SK-N-MC (cell line): ENCODE data around the gene PCMT1.

Experiments used
- DNase-seq: peaks from one replicate; pipeline ENCODE4 v3.0.0-alpha.2; 2011; ENCODE audit warnings: low read depth, low spot score
- H3K27ac ChIP-seq: fragments of 200-600 bp; sonication (generic); 2 replicates; pipeline ENCODE4 v1.5.1; 2016; ENCODE audit warnings: mixed run types
- H3K36me3 ChIP-seq: fragments of 200-600 bp; sonication (generic); 2 replicates; pipeline ENCODE4 v1.6.1; 2017; ENCODE audit warnings: antibody characterized with exemption, low read length, mixed read lengths; ENCODE audit not compliant: insufficient read depth
- H3K4me3 ChIP-seq: fragments of 200-600 bp; sonication (generic); 2 replicates; pipeline ENCODE4 v1.5.1; 2016
- H3K9ac ChIP-seq: fragments of 200-600 bp; sonication (generic); 2 replicates; pipeline ENCODE4 v1.8.0; 2017; ENCODE audit warnings: mixed run types, mixed read lengths; ENCODE audit not compliant: insufficient read length
- H3K9me3 ChIP-seq: fragments of 200-600 bp; sonication (generic); 2 replicates; pipeline ENCODE4 v1.6.1; 2017; ENCODE audit warnings: low read depth, mild to moderate bottlenecking, antibody characterized with exemption, low read length, moderate library complexity, mixed read lengths
- EZH2 ChIP-seq: fragments of 200-600 bp; sonication (generic); IDR thresholded peaks from one replicate; pipeline ENCODE4 v1.6.1; 2017; ENCODE audit warnings: antibody characterized with exemption
- FOXP2 ChIP-seq: optimal IDR thresholded peaks from 2 replicates; pipeline ENCODE3; 2011; ENCODE audit warnings: mild to moderate bottlenecking, moderate library complexity; ENCODE audit not compliant: insufficient read depth; ENCODE audit errors: extremely low read length, control extremely low read depth
- POLR2AphosphoS5 ChIP-seq: IDR thresholded peaks from 2 replicates; pipeline ENCODE4 v1.6.1; 2012; ENCODE audit warnings: mild to moderate bottlenecking, low read depth, low read length, borderline replicate concordance

Gene PCMT1

GRCh38 chr6:149821492-149821891 is 72.0 kb downstream of the PCMT1 start:
- no peak overlapping the region for H3K9ac ChIP-seq
- TF ChIP-seq FOXP2 (no peak), EZH2 (no peak), POLR2AphosphoS5 (no peak)
- no peak overlapping the region for H3K27ac ChIP-seq
- H3K9me3 ChIP-seq = no peaks in the 10 kb centered on the region
- no peaks in the 10 kb centered on the region for H3K36me3 ChIP-seq
- no peak for DNase-seq
- H3K4me3 ChIP-seq = no peak overlapping the region

- no peak overlapping the region for H3K9ac ChIP-seq
- no peak overlapping the region for H3K4me3 ChIP-seq
- no peaks in the 10 kb centered on the region for H3K36me3 ChIP-seq
- H3K27ac ChIP-seq = no peak overlapping the region
- no peak for DNase-seq
- no peak for TF ChIP-seq POLR2AphosphoS5
- TF ChIP-seq FOXP2 = no peak
- TF ChIP-seq EZH2 = no peak
- no peaks in the 10 kb centered on the region for H3K9me3 ChIP-seq
These were observed 73.5 kb downstream of the PCMT1 start for GRCh38 chr6:149823013-149823412.

DNA sequence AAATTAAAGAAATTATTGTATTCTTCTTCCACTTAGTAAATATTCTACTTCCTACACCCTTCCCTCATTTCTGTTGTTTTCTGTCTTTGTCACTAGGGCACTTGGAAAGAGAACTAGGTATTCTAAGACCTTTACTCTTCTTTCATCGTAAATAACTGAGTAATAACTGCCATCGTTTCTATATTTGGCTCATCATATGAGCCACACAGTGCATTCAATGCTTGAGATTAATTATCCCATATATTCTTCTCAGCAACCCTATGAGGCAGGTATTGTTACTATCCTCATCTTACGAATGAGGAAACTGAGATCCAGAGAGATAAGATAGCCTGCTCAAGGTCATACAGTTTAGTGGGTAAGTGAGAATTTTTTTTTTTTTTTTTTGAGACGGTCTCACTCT is 75.8 kb downstream of the PCMT1 start:
- no peaks in the 10 kb centered on the region for H3K36me3 ChIP-seq

GRCh38 chr6:149830731-149831307 is 81.3 kb downstream of the PCMT1 start:
- Histone ChIP-seq H3K9ac (no peak overlapping the region), H3K9me3 (no peaks in the 10 kb centered on the region), H3K4me3 (no peak overlapping the region), H3K36me3 (no peaks in the 10 kb centered on the region; the same call in 1 of the 2 replicates), H3K27ac (no peak overlapping the region)
- no peak for TF ChIP-seq FOXP2
- no peak for TF ChIP-seq POLR2AphosphoS5
- no peak for TF ChIP-seq EZH2
- DNase-seq = no peak

More for the DNA sequence above, 75.8 kb downstream of the PCMT1 start:
- TF ChIP-seq POLR2AphosphoS5 (no peak), FOXP2 (no peak), EZH2 (no peak)
- DNase-seq = no peak
- Histone ChIP-seq H3K27ac (no peak overlapping the region), H3K4me3 (no peak overlapping the region), H3K9ac (no peak overlapping the region), H3K9me3 (no peaks in the 10 kb centered on the region)

- Histone ChIP-seq H3K27ac (no peak overlapping the region), H3K4me3 (no peak overlapping the region), H3K9me3 (no peaks in the 10 kb centered on the region), H3K36me3 (no peaks in the 10 kb centered on the region; the same call in 1 of the 2 replicates), H3K9ac (no peak overlapping the region)
- TF ChIP-seq EZH2 (no peak), POLR2AphosphoS5 (no peak)
- no peak for DNase-seq
These were observed 81.8 kb downstream of the PCMT1 start for GRCh38 chr6:149831308-149831820.

- H3K27ac ChIP-seq = no peak overlapping the region
These were observed 84.1 kb downstream of the PCMT1 start for GRCh38 chr6:149833651-149834050.

DNA sequence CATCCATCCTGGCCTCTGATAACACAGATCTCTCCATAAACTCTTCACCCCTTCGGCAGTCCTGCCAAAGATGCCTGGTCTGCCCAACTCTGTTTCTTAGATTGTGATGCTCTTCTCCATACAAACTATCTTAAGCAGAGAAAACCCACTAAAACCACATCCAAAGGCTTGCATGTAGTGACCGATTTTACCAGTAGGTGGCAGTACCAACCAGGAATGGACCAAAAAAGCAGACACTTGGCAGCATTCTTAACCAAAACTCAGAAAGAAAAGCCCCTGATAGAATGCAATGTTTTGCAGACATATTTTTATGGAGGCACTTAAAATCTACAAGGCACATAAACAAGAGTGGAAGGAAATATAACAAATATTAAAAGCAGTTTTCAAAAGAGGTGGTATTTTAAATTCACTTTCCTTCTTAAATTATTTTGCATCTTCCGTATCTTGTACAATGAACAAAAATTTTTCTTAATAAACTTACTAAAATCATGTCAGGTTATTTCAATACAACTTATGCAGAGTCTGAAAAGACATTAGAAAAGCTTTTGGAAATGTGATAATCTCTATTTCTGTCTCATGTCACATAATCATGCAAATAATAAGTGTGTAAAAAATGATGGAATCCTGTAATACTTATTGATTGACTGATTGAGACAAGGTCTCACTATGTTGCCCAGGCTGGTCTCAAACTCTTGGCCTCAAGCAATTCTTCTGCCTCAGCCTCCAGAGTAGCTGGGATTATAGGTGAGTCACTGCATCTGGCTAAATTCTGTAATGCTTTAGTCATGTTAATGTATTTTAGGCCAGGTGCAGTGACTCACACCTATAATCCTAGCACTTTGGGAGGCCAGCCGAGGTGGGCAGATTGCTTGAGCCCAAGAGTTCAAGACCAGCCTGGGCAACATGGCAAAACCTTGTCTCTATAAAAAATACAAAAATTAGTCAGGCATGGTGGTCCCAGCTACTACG is 85.3 kb downstream of the PCMT1 start:
- no peaks in the 10 kb centered on the region; the same call in 1 of the 2 replicates for H3K36me3 ChIP-seq
- H3K27ac ChIP-seq = no peak overlapping the region
- TF ChIP-seq POLR2AphosphoS5 (no peak), EZH2 (no peak), FOXP2 (no peak)
- H3K9me3 ChIP-seq = no peaks in the 10 kb centered on the region
- peak; percentile 48 for DNase-seq
- no peak overlapping the region for H3K4me3 ChIP-seq
- H3K9ac ChIP-seq = no peak overlapping the region

More at GRCh38 chr6:149833651-149834050, 84.1 kb downstream of the PCMT1 start:
- H3K36me3 ChIP-seq = no peaks in the 10 kb centered on the region; the same call in 1 of the 2 replicates
- TF ChIP-seq POLR2AphosphoS5 (no peak), FOXP2 (no peak), EZH2 (no peak)
- no peak overlapping the region for H3K9ac ChIP-seq
- H3K4me3 ChIP-seq = no peak overlapping the region
- no peak for DNase-seq
- H3K9me3 ChIP-seq = no peaks in the 10 kb centered on the region

GRCh38 chr6:149840345-149841075 is 91.0 kb downstream of the PCMT1 start:
- DNase-seq = no peak
- TF ChIP-seq FOXP2 = no peak
- no peak for TF ChIP-seq EZH2
- no peak for TF ChIP-seq POLR2AphosphoS5
- no peak overlapping the region for H3K4me3 ChIP-seq
- H3K9ac ChIP-seq = no peak overlapping the region
- no peaks in the 10 kb centered on the region for H3K36me3 ChIP-seq
- no peaks in the 10 kb centered on the region for H3K9me3 ChIP-seq
- no peak overlapping the region for H3K27ac ChIP-seq
